ENCODE data around the gene NFIA.
"Not testable (repeated sequence)": the region's sequence is repeated elsewhere in the genome, so short reads cannot be mapped to it uniquely, and the experiment has no call there.

NFIA gene

GRCh38 chr1:61254634-61255357 is 172.4 kb downstream of the NFIA start:
- DNase-seq = peak; percentile 52

- DNase-seq = peak; percentile 46
Measured at GRCh38 chr1:61255358-61255703, 173.0 kb downstream of the NFIA start.

- no peak for DNase-seq
Measured at GRCh38 chr1:61259379-61260148, 177.2 kb downstream of the NFIA start.

GRCh38 chr1:61260171-61260570 is 177.8 kb downstream of the NFIA start:
- DNase-seq = no peak

GRCh38 chr1:61261595-61261994 is 179.2 kb downstream of the NFIA start:
- no peak for DNase-seq

GRCh38 chr1:61263905-61264824 is 181.8 kb downstream of the NFIA start:
- DNase-seq = no peak

GRCh38 chr1:61264825-61265242 is 182.5 kb downstream of the NFIA start:
- no peak for DNase-seq

GRCh38 chr1:61265665-61266064 is 183.3 kb downstream of the NFIA start:
- DNase-seq = no peak

GRCh38 chr1:61266738-61267137 is 184.4 kb downstream of the NFIA start:
- DNase-seq = no peak

- DNase-seq = no peak
Measured at GRCh38 chr1:61268546-61269240, 186.3 kb downstream of the NFIA start.

- DNase-seq = no peak
Measured at GRCh38 chr1:61269602-61270001, 187.2 kb downstream of the NFIA start.

- no peak for DNase-seq
Measured at GRCh38 chr1:61270107-61270506, 187.7 kb downstream of the NFIA start.

GRCh38 chr1:61270761-61271411 is 188.5 kb downstream of the NFIA start:
- DNase-seq = no peak

GRCh38 chr1:61271412-61271789 is 189.0 kb downstream of the NFIA start:
- no peak for DNase-seq

GRCh38 chr1:61273167-61273705 is 190.9 kb downstream of the NFIA start:
- no peak for DNase-seq

GRCh38 chr1:61273861-61274260 is 191.5 kb downstream of the NFIA start:
- no peak for DNase-seq

GRCh38 chr1:61274939-61275338 is 192.6 kb downstream of the NFIA start:
- no peak for DNase-seq

- no peak for DNase-seq
Measured at GRCh38 chr1:61276246-61276645, 193.9 kb downstream of the NFIA start.

- no peak for DNase-seq
Measured at GRCh38 chr1:61277121-61277690, 194.8 kb downstream of the NFIA start.

GRCh38 chr1:61278503-61278902 is 196.1 kb downstream of the NFIA start:
- DNase-seq = not testable (repeated sequence)

- no peak for DNase-seq
Measured at GRCh38 chr1:61278966-61279365, 196.6 kb downstream of the NFIA start.

GRCh38 chr1:61279570-61279969 is 197.2 kb downstream of the NFIA start:
- no peak for DNase-seq

All from inflammatory macrophage treated with lipopolysaccharide for 4 hours (primary cell).